Cardiac fibroblast (primary cell): ENCODE measurements around the gene FAM209A.

Experiments used
- DNase-seq, 2 donors: peaks; one replicate each; pipeline versions ENCODE4 v3.0.0 to v3.0.0-alpha.2; 2010; ENCODE audit warnings: low read depth in 2 of 2
- H3K4me3 ChIP-seq, 2 donors: replicated peaks in 1 of 2; 1 replicate in 1 of 2; 2 replicates in 1 of 2; pipeline ENCODE4 v1.5.1; 2011; ENCODE audit warnings: low read depth in 2 of 2, low read length in 2 of 2, mild to moderate bottlenecking in 2 of 2, moderate library complexity in 1 of 2
- TF ChIP-seq, protein P1 (sequence below): IDR thresholded peaks from one replicate; pipeline ENCODE4 v1.5.1; 2011; ENCODE audit warnings: low read depth, mild to moderate bottlenecking, low read length, inconsistent platforms

Gene FAM209A

DNA sequence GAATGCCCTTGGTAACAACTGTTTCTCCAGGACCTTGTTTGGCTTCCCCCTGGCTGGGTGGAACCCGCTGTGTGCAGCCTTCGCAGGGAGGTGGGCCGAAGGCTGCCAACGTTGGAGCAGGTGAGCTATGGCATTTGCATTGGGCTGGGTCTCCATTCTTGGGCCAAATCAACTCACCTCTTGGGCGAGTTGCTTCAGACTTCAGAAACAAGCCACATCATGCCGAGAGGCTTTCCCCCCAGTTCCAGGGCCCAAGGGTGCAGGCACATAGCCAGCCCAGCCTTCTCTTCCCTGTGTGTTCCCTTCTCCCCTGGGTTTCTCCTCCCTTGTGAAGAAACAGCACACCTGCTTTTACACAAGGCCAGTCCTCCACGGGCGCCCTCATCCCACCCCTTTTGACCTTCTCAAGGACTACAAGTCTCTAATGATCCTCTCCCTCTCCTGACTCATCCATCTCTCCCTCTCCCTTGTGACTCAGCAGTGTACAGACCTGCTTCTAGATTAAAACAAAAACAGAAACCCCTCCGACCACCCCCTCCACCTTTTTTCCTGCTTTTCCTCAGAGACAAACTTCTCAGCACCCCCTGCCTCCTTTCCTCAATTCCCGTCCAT lies 50.1 kb downstream of the FAM209A start:
- H3K4me3 ChIP-seq: no peak overlapping the region
- peak in 1 of 2 donors; percentile 7 for DNase-seq
- TF ChIP-seq, protein P1, sequence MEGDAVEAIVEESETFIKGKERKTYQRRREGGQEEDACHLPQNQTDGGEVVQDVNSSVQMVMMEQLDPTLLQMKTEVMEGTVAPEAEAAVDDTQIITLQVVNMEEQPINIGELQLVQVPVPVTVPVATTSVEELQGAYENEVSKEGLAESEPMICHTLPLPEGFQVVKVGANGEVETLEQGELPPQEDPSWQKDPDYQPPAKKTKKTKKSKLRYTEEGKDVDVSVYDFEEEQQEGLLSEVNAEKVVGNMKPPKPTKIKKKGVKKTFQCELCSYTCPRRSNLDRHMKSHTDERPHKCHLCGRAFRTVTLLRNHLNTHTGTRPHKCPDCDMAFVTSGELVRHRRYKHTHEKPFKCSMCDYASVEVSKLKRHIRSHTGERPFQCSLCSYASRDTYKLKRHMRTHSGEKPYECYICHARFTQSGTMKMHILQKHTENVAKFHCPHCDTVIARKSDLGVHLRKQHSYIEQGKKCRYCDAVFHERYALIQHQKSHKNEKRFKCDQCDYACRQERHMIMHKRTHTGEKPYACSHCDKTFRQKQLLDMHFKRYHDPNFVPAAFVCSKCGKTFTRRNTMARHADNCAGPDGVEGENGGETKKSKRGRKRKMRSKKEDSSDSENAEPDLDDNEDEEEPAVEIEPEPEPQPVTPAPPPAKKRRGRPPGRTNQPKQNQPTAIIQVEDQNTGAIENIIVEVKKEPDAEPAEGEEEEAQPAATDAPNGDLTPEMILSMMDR: no peak

GRCh38 chr20:56575157-56575556 lies 50.6 kb downstream of the FAM209A start:
- no peak overlapping the region for H3K4me3 ChIP-seq
- TF ChIP-seq, protein P1: no peak
- no peak for DNase-seq
